Duodenal mucosa (tissue), 2 donors: ENCODE results near the gene NOTUM.

Source experiments
- H3K27ac ChIP-seq: one replicate; pipeline ENCODE4 v1.7.0; 2013; ENCODE audit warnings: low read depth, low read length
- H3K27me3 ChIP-seq, 2 donors: one replicate each; pipeline ENCODE4 v1.7.0; 2013; ENCODE audit warnings: low read length in 2 of 2, control low read depth in 1 of 2; ENCODE audit not compliant: insufficient read depth in 2 of 2, control insufficient read depth in 1 of 2
- H3K36me3 ChIP-seq, 2 donors: one replicate each; pipeline ENCODE4 v1.7.0; 2013; ENCODE audit warnings: low read length in 2 of 2, control low read depth in 1 of 2; ENCODE audit not compliant: insufficient read depth in 2 of 2, control insufficient read depth in 1 of 2
- H3K4me1 ChIP-seq, 2 donors: one replicate each; pipeline ENCODE4 v1.7.0; 2013; ENCODE audit warnings: low read length in 2 of 2, control low read depth in 1 of 2; ENCODE audit not compliant: insufficient read depth in 2 of 2, control insufficient read depth in 1 of 2
- H3K4me3 ChIP-seq, 2 donors: one replicate each; pipeline ENCODE4 v1.7.0; 2013; ENCODE audit warnings: low read length in 2 of 2, low read depth in 1 of 2
- H3K9ac ChIP-seq, 2 donors: one replicate each; pipeline ENCODE4 v1.7.0; 2013; ENCODE audit warnings: low read length in 2 of 2, low read depth in 1 of 2
- H3K9me3 ChIP-seq, 2 donors: one replicate each; pipeline ENCODE4 v1.7.0; 2013; ENCODE audit warnings: low read length in 2 of 2, control low read depth in 1 of 2; ENCODE audit not compliant: control insufficient read depth in 1 of 2

Gene NOTUM

GRCh38 chr17:81961087-81961511 is at the start of gene NOTUM:
TSS of gene NOTUM (minus strand) at chr17:81961187. CDS start at chr17:81960909, 278 bp downstream.
- Histone ChIP-seq H3K9me3 (no peaks in the 10 kb centered on the region), H3K36me3 (no peaks in the 10 kb centered on the region), H3K4me3 (peak within 1 kb of the TSS in 1 of 2 donors; percentile 54), H3K4me1 (no peaks in the 10 kb centered on the region), H3K27me3 (peaks cover 31 to 33% of the 10 kb centered on the region in 2 donors), H3K27ac (no peak within 1 kb of the TSS), H3K9ac (no peak within 1 kb of the TSS)

GRCh38 chr17:82009413-82009812 is 48.4 kb upstream of the NOTUM start:
- no peak overlapping the region for H3K27ac ChIP-seq
- H3K9me3 ChIP-seq: no peaks in the 10 kb centered on the region
- H3K4me3 ChIP-seq: no peak overlapping the region
- no peaks in the 10 kb centered on the region for H3K27me3 ChIP-seq
- peaks cover 0 to 3% of the 10 kb centered on the region in 2 donors for H3K4me1 ChIP-seq
- H3K9ac ChIP-seq: no peak overlapping the region
- H3K36me3 ChIP-seq: peaks cover 0 to 5% of the 10 kb centered on the region in 2 donors

GRCh38 chr17:82008941-82009405 is 48.0 kb upstream of the NOTUM start:
- no peak overlapping the region for H3K9ac ChIP-seq
- no peaks in the 10 kb centered on the region for H3K9me3 ChIP-seq
- H3K4me1 ChIP-seq: peaks cover 0 to 3% of the 10 kb centered on the region in 2 donors
- no peak overlapping the region for H3K27ac ChIP-seq
- no peaks in the 10 kb centered on the region for H3K27me3 ChIP-seq
- H3K4me3 ChIP-seq: no peak overlapping the region
- H3K36me3 ChIP-seq: peaks cover 0 to 5% of the 10 kb centered on the region in 2 donors

- Histone ChIP-seq H3K9ac (no peak overlapping the region), H3K27ac (no peak overlapping the region), H3K27me3 (no peaks in the 10 kb centered on the region), H3K4me3 (no peak overlapping the region), H3K36me3 (peaks cover 0 to 5% of the 10 kb centered on the region in 2 donors), H3K9me3 (no peaks in the 10 kb centered on the region), H3K4me1 (peaks cover 0 to 3% of the 10 kb centered on the region in 2 donors)
Observed at GRCh38 chr17:82008258-82008940, 47.4 kb upstream of the NOTUM start.

GRCh38 chr17:82007495-82008257 is 46.7 kb upstream of the NOTUM start:
- Histone ChIP-seq H3K36me3 (peaks cover 0 to 5% of the 10 kb centered on the region in 2 donors), H3K4me1 (peaks cover 0 to 3% of the 10 kb centered on the region in 2 donors), H3K4me3 (no peak overlapping the region), H3K9me3 (no peaks in the 10 kb centered on the region), H3K27me3 (no peaks in the 10 kb centered on the region), H3K27ac (no peak overlapping the region), H3K9ac (no peak overlapping the region)

GRCh38 chr17:82007228-82007494 is 46.2 kb upstream of the NOTUM start:
- Histone ChIP-seq H3K27ac (no peak overlapping the region), H3K4me1 (peaks cover 0 to 3% of the 10 kb centered on the region in 2 donors), H3K9ac (no peak overlapping the region), H3K27me3 (no peaks in the 10 kb centered on the region), H3K36me3 (peaks cover 0 to 5% of the 10 kb centered on the region in 2 donors), H3K9me3 (no peaks in the 10 kb centered on the region), H3K4me3 (no peak overlapping the region)

GRCh38 chr17:82006468-82007227 is 45.7 kb upstream of the NOTUM start:
- H3K27ac ChIP-seq: no peak overlapping the region
- H3K27me3 ChIP-seq: no peaks in the 10 kb centered on the region
- no peak overlapping the region for H3K9ac ChIP-seq
- peaks cover 0 to 3% of the 10 kb centered on the region in 2 donors for H3K4me1 ChIP-seq
- no peak overlapping the region for H3K4me3 ChIP-seq
- H3K9me3 ChIP-seq: no peaks in the 10 kb centered on the region
- peaks cover 0 to 5% of the 10 kb centered on the region in 2 donors for H3K36me3 ChIP-seq

- no peak overlapping the region for H3K27ac ChIP-seq
- peaks cover 5 to 9% of the 10 kb centered on the region in 2 donors for H3K4me1 ChIP-seq
- no peaks in the 10 kb centered on the region for H3K9me3 ChIP-seq
- H3K27me3 ChIP-seq: no peaks in the 10 kb centered on the region
- peaks cover 0 to 5% of the 10 kb centered on the region in 2 donors for H3K36me3 ChIP-seq
- H3K4me3 ChIP-seq: no peak overlapping the region
- H3K9ac ChIP-seq: no peak overlapping the region
Observed at GRCh38 chr17:82005701-82006348, 44.8 kb upstream of the NOTUM start.

GRCh38 chr17:82004517-82005455 is 43.8 kb upstream of the NOTUM start:
- Histone ChIP-seq H3K9me3 (no peaks in the 10 kb centered on the region), H3K9ac (no peak overlapping the region), H3K27ac (no peak overlapping the region), H3K36me3 (peaks cover 0 to 5% of the 10 kb centered on the region in 2 donors), H3K4me1 (peaks cover 14 to 19% of the 10 kb centered on the region in 2 donors), H3K27me3 (no peaks in the 10 kb centered on the region), H3K4me3 (no peak overlapping the region)
